GM19238 (cell line): ENCODE results near the gene CT47B1.
"Not testable (repeated sequence)": the region's sequence is repeated elsewhere in the genome, so short reads cannot be mapped to it uniquely, and the experiment has no call there.

ENCODE experiments used
- DNase-seq: peaks from one replicate; pipeline ENCODE4 v3.0.0; 2011; ENCODE audit warnings: low spot score; ENCODE audit not compliant: insufficient read length

CT47B1 gene

GRCh38 chrX:120875766-120876165, at the start of gene CT47B1:
CT47B1 (minus strand) TSS chrX:120875866; CDS start chrX:120875670, 196 bp downstream.
- not testable (repeated sequence) for DNase-seq

- no peak for DNase-seq
These were observed 748 bp downstream of the CT47B1 start for GRCh38 chrX:120874678-120875557.

GRCh38 chrX:120857240-120857639, 18.4 kb downstream of the CT47B1 start:
- DNase-seq, result no peak

GRCh38 chrX:120840827-120841226, 34.8 kb downstream of the CT47B1 start:
- DNase-seq, result no peak

- DNase-seq, result no peak
These were observed 36.2 kb downstream of the CT47B1 start for GRCh38 chrX:120839491-120839890.

GRCh38 chrX:120827213-120827612, 48.5 kb downstream of the CT47B1 start:
- DNase-seq, result not testable (repeated sequence)

- no peak for DNase-seq
These were observed 50.5 kb downstream of the CT47B1 start for GRCh38 chrX:120825146-120825545.

GRCh38 chrX:120824021-120824420, 51.6 kb downstream of the CT47B1 start:
- no peak for DNase-seq

- DNase-seq, result no peak
These were observed 52.1 kb downstream of the CT47B1 start for GRCh38 chrX:120823556-120823955.
